GM18519 (cell line): Measurements from ENCODE around the gene TRDMT1.

Source experiments
- ATAC-seq: cut with Tn5 transposase; IDR thresholded peaks from one replicate; pipeline ENCODE4 v1.9.1; 2021; ENCODE audit warnings: mild to moderate bottlenecking, moderate library complexity; ENCODE audit not compliant: unreplicated experiment, low FRiP score

TRDMT1 gene

GRCh38 chr10:17113346-17113745, 88.1 kb downstream of the TRDMT1 start:
- no peak for ATAC-seq

- ATAC-seq, result no peak
Measured at GRCh38 chr10:17112566-17112965, 88.9 kb downstream of the TRDMT1 start.

GRCh38 chr10:17109475-17110207, 91.8 kb downstream of the TRDMT1 start:
- no peak for ATAC-seq

- ATAC-seq, result no peak
Measured at GRCh38 chr10:17109046-17109445, 92.4 kb downstream of the TRDMT1 start.

- ATAC-seq, result no peak
Measured at GRCh38 chr10:17106991-17107390, 94.5 kb downstream of the TRDMT1 start.

GRCh38 chr10:17101910-17102266, 99.6 kb downstream of the TRDMT1 start:
- ATAC-seq, result no peak

- ATAC-seq, result no peak
Measured at GRCh38 chr10:17101257-17101909, 100.1 kb downstream of the TRDMT1 start.

- ATAC-seq, result no peak
Measured at GRCh38 chr10:17100586-17100985, 100.9 kb downstream of the TRDMT1 start.

- no peak for ATAC-seq
Measured at GRCh38 chr10:17098012-17098411, 103.5 kb downstream of the TRDMT1 start.
